ENCODE results near the gene DIDO1. TPM values are rescaled to one million over a fixed set of nuclear protein-coding genes. Genes with fewer than 3 reads are reported as not detected.

The DIDO1 gene
- total and polyA plus RNA-seq, 2 donors (not counting 1 experiment from before 2014, with no cell fraction given), result 57.6 to 124 TPM

DNA sequence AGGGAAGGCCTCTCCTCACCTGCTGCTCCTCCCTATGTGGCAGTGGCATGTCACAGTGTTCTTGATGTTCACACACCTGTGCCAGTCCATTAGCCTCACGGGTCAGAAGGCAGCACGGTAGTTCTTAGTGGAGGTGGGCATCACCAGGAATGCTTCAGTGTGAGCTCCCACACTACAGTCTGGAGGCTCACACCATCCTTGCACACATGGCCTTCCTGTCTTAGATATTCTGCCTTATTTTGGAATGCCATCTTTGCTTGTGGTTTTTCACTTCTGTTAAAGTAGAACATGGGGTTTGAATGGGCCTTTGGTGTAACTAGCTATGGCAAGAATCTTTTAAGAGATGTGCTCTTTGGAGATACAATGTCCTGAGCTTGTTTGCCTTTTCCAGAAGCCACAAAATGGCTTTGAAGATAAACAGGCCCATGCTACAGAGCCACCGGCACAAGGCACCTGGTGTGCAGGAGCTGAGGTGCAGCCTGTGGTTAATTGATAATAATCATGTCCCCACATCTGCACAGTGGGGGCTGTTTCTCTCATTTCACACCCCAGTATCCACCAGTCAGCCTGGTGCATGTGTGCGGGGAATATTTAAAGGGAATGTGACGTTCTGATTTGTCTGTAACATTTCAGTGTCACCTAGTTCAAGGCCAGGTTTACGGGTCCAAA, 23.0 kb upstream of the DIDO1 start:
- no peak overlapping the region for H3K4me3 ChIP-seq (ENCODE audit: control extremely low read depth in 1 of 5, extremely low read depth in 1 of 5, insufficient read depth in 1 of 5, low read depth in 2 of 5, low read length in 4 of 5)
- H3K4me2 ChIP-seq (replicated peaks; ENCODE audit: low read depth, low read length, poor library complexity, severe bottlenecking), result no peak overlapping the region
- ChIA-PET POLR2A (interaction anchor here (1.2 kb wide), 2 partner anchors 12 to 28 kb away, joined by 3 read pairs; no protein-coding TSS in a partner anchor), CTCF (interaction anchor here (1.6 kb wide), 1 partner anchor 21 kb away, joined by 3 read pairs; no protein-coding TSS in a partner anchor)
- peaks cover 0 to 3% (median 0%) of the 10 kb centered on the region in 3 donors for H3K9me3 ChIP-seq (ENCODE audit: control extremely low read depth in 1 of 3, control insufficient read depth in 2 of 3, insufficient read depth in 1 of 3, low read length in 2 of 3)
- Mint-ChIP-seq H3K9me3 (ENCODE audit: insufficient read depth) (no peaks in the 10 kb centered on the region), H3K27me3 (no peaks in the 10 kb centered on the region), H3K4me3 (no peak overlapping the region), H3K27ac (no peak overlapping the region), H3K4me1 (peaks cover 22% of the 10 kb centered on the region)
- 90% methylated on average over 2 of the region's 6 CpGs for WGBS (ENCODE audit: insufficient coverage)
- intact Hi-C loops (cut with micrococcal nuclease), result no loop called here
- H3K36me3 ChIP-seq (replicated peaks in 1 of 2; ENCODE audit: control extremely low read depth in 1 of 2, control insufficient read depth in 1 of 2, extremely low read depth in 1 of 2, insufficient read depth in 2 of 2, low read length in 1 of 2), result peaks cover 1 to 58% of the 10 kb centered on the region in 2 experiments
- peaks cover 68% of the 10 kb centered on the region for H3K79me2 ChIP-seq (ENCODE audit: control insufficient read depth, insufficient read depth, low read length)
- ATAC-seq (ENCODE audit: low read depth) (no peak), DNase-seq (no peak)
- no peak overlapping the region for H3K9ac ChIP-seq (ENCODE audit: low read length)
- H4K20me1 ChIP-seq (ENCODE audit: control insufficient read depth, insufficient read depth, low read length, poor library complexity, severe bottlenecking), result peaks cover 9% of the 10 kb centered on the region
- no peak overlapping the region for H3K27ac ChIP-seq (ENCODE audit: low read length in 2 of 2)
- peaks cover 14 to 25% of the 10 kb centered on the region in 2 donors for H3K4me1 ChIP-seq (ENCODE audit: control insufficient read depth in 2 of 2, insufficient read depth in 2 of 2, low read length in 2 of 2)
- no peaks in the 10 kb centered on the region for H3K27me3 ChIP-seq (replicated peaks in 1 of 4; ENCODE audit: control extremely low read depth in 1 of 4, control insufficient read depth in 3 of 4, insufficient read depth in 4 of 4, low read length in 3 of 4)
- no peak overlapping the region for H2AFZ ChIP-seq (ENCODE audit: insufficient read depth, low read depth, low read length, poor library complexity, severe bottlenecking)
- no peak for TF ChIP-seq EZH2 (IDR thresholded peaks at IDR 0.05; ENCODE audit: borderline replicate concordance, insufficient read depth, low read depth, low read length, poor library complexity, severe bottlenecking)
- TF ChIP-seq, protein P1, sequence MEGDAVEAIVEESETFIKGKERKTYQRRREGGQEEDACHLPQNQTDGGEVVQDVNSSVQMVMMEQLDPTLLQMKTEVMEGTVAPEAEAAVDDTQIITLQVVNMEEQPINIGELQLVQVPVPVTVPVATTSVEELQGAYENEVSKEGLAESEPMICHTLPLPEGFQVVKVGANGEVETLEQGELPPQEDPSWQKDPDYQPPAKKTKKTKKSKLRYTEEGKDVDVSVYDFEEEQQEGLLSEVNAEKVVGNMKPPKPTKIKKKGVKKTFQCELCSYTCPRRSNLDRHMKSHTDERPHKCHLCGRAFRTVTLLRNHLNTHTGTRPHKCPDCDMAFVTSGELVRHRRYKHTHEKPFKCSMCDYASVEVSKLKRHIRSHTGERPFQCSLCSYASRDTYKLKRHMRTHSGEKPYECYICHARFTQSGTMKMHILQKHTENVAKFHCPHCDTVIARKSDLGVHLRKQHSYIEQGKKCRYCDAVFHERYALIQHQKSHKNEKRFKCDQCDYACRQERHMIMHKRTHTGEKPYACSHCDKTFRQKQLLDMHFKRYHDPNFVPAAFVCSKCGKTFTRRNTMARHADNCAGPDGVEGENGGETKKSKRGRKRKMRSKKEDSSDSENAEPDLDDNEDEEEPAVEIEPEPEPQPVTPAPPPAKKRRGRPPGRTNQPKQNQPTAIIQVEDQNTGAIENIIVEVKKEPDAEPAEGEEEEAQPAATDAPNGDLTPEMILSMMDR (IDR thresholded peaks at IDR 0.05), result no peak

Measured in B cell (primary cell).